Tibial artery (tissue), 4 donors: Measurements from ENCODE around the gene CREB3L1.
"Not testable (repeated sequence)": the region's sequence is repeated elsewhere in the genome, so short reads cannot be mapped to it uniquely, and the experiment has no call there.

Experiments
- DNase-seq, 2 donors: peaks; one replicate each; pipeline ENCODE4 v3.0.0-alpha.2; 2019
- H3K27ac ChIP-seq, 2 donors: fragments of 200-600 bp; sonication (generic) in 1 of 2; 1 replicate in 1 of 2; 2 replicates in 1 of 2; pipeline ENCODE4 v1.5.1; 2018 to 2019; ENCODE audit warnings: mild to moderate bottlenecking in 1 of 2
- H3K27me3 ChIP-seq, 2 donors: fragments of 200-600 bp; sonication (generic) in 1 of 2; one replicate each; pipeline versions ENCODE4 v1.5.1 to v1.6.0; 2016 to 2019
- H3K36me3 ChIP-seq, 3 donors: fragments of 200-600 bp; sonication (generic) in 2 of 3; one replicate each; pipeline ENCODE4 v1.5.1; 2016 to 2019; ENCODE audit warnings: mild to moderate bottlenecking in 2 of 3
- H3K4me1 ChIP-seq, 4 donors: fragments of 200-600 bp; sonication (generic) in 2 of 4; 1 replicate in 3 of 4; 2 replicates in 1 of 4; pipeline ENCODE4 v1.5.1; 2016 to 2019
- H3K4me3 ChIP-seq, 2 donors: fragments of 200-600 bp; sonication (generic) in 1 of 2; 1 replicate in 1 of 2; 2 replicates in 1 of 2; pipeline ENCODE4 v1.5.1; 2018 to 2019; ENCODE audit warnings: mild to moderate bottlenecking in 2 of 2
- H3K9me3 ChIP-seq, 3 donors: fragments of 200-600 bp; sonication (generic) in 1 of 3; one replicate each; pipeline ENCODE4 v1.5.1; 2016 to 2019
- CTCF ChIP-seq, 2 experiments: fragments of 200-600 bp in 1 of 2; fragments of 450-650 bp in 1 of 2; IDR thresholded peaks; one replicate each; pipeline ENCODE4 v1.5.1; 2017 to 2019; ENCODE audit warnings: antibody characterized with exemption in 2 of 2, mild to moderate bottlenecking in 1 of 2, moderate library complexity in 1 of 2
- intact Hi-C: fragments of 100-400 bp; cut with DNase I; formaldehyde crosslinking; loops from one replicate; pipeline ENCODE4 v1.15.0; 2023; ENCODE audit warnings: low total_unique reads

The CREB3L1 gene

GRCh38 chr11:46296528-46297448, 19.3 kb downstream of the CREB3L1 start:
- no peaks in the 10 kb centered on the region for H3K36me3 ChIP-seq
- peak overlapping the region; percentile 48 to 56 for H3K4me3 ChIP-seq
- H3K4me1 ChIP-seq, result peaks cover 2 to 33% (median 20%) of the 10 kb centered on the region in 4 donors
- TF ChIP-seq CTCF (IDR thresholded peaks at IDR 0.05), result peak; percentile 11 to 13
- peaks cover 0 to 21% of the 10 kb centered on the region in 2 donors for H3K27me3 ChIP-seq
- intact Hi-C loops, result no loop called here
- no peak for DNase-seq
- no peak overlapping the region for H3K27ac ChIP-seq
- H3K9me3 ChIP-seq, result no peaks in the 10 kb centered on the region

GRCh38 chr11:46298699-46299433, 21.4 kb downstream of the CREB3L1 start:
- DNase-seq, result no peak
- Histone ChIP-seq H3K27me3 (peaks cover 0 to 21% of the 10 kb centered on the region in 2 donors), H3K36me3 (no peaks in the 10 kb centered on the region), H3K4me3 (no peak overlapping the region), H3K4me1 (peaks cover 2 to 27% (median 17%) of the 10 kb centered on the region in 4 donors), H3K9me3 (no peaks in the 10 kb centered on the region), H3K27ac (no peak overlapping the region)
- TF ChIP-seq CTCF (IDR thresholded peaks at IDR 0.05), result no peak
- intact Hi-C loops, result no loop called here

- no peaks in the 10 kb centered on the region for H3K36me3 ChIP-seq
- no peak for DNase-seq
- intact Hi-C loops, result no loop called here
- H3K9me3 ChIP-seq, result no peaks in the 10 kb centered on the region
- H3K4me1 ChIP-seq, result peaks cover 2 to 25% (median 17%) of the 10 kb centered on the region in 4 donors
- no peak overlapping the region for H3K27ac ChIP-seq
- H3K4me3 ChIP-seq, result no peak overlapping the region
- TF ChIP-seq CTCF (IDR thresholded peaks at IDR 0.05), result no peak
- H3K27me3 ChIP-seq, result peaks cover 0 to 21% of the 10 kb centered on the region in 2 donors
Measured at GRCh38 chr11:46299451-46299961, 22.0 kb downstream of the CREB3L1 start.

GRCh38 chr11:46300270-46300669, 22.8 kb downstream of the CREB3L1 start:
- H3K4me1 ChIP-seq, result peaks cover 2 to 17% (median 15%) of the 10 kb centered on the region in 4 donors
- intact Hi-C loops, result no loop called here
- H3K4me3 ChIP-seq, result no peak overlapping the region
- no peak for DNase-seq
- H3K9me3 ChIP-seq, result no peaks in the 10 kb centered on the region
- no peaks in the 10 kb centered on the region for H3K36me3 ChIP-seq
- peaks cover 0 to 21% of the 10 kb centered on the region in 2 donors for H3K27me3 ChIP-seq
- no peak for TF ChIP-seq CTCF (IDR thresholded peaks at IDR 0.05)
- no peak overlapping the region for H3K27ac ChIP-seq

GRCh38 chr11:46302866-46303265, 25.4 kb downstream of the CREB3L1 start:
- H3K4me3 ChIP-seq, result no peak overlapping the region
- no peak overlapping the region for H3K27ac ChIP-seq
- H3K27me3 ChIP-seq, result peaks cover 0 to 9% of the 10 kb centered on the region in 2 donors
- intact Hi-C loops, result no loop called here
- no peak for TF ChIP-seq CTCF (IDR thresholded peaks at IDR 0.05)
- H3K36me3 ChIP-seq, result no peaks in the 10 kb centered on the region
- DNase-seq, result no peak
- no peaks in the 10 kb centered on the region for H3K9me3 ChIP-seq
- no peaks in the 10 kb centered on the region for H3K4me1 ChIP-seq

- H3K27ac ChIP-seq, H3K36me3 ChIP-seq, intact Hi-C loops, H3K27me3 ChIP-seq, H3K9me3 ChIP-seq, H3K4me1 ChIP-seq, H3K4me3 ChIP-seq, DNase-seq: not testable (repeated sequence)
Measured at GRCh38 chr11:46304036-46304435, 26.6 kb downstream of the CREB3L1 start.
